SK-N-SH treated with all-trans-retinoic acid at 6 μM for 48 hours (cell line): Measurements from ENCODE around the gene ZNF549.

Experiments used
- ARNTL ChIP-seq: fragments of 450-650 bp; formaldehyde crosslinking; IDR thresholded peaks from 2 replicates; pipeline ENCODE4 v1.5.0; 2020; ENCODE audit warnings: low read depth, mild to moderate bottlenecking, moderate library complexity, borderline replicate concordance
- CREB5 ChIP-seq: fragments of 250-450 bp; sonication (Bioruptor Pico); IDR thresholded peaks from 2 replicates; pipeline ENCODE4 v1.5.1; 2020; ENCODE audit warnings: low read depth, mild to moderate bottlenecking, moderate library complexity
- CSRNP3 ChIP-seq: fragments of 250-450 bp; sonication (Bioruptor Pico); IDR thresholded peaks from 2 replicates; pipeline ENCODE4 v1.5.1; 2021; ENCODE audit warnings: mild to moderate bottlenecking, moderate library complexity
- GLIS3 ChIP-seq: fragments of 250-450 bp; sonication (Bioruptor Pico); IDR thresholded peaks from 2 replicates; pipeline ENCODE4 v1.5.0; 2020; ENCODE audit warnings: mild to moderate bottlenecking, moderate library complexity
- PATZ1 ChIP-seq: fragments of 250-450 bp; sonication (Bioruptor Pico); IDR thresholded peaks from 2 replicates; pipeline ENCODE4 v1.8.0; 2020; ENCODE audit warnings: mild to moderate bottlenecking, moderate library complexity, borderline replicate concordance
- SNAI2 ChIP-seq: fragments of 250-450 bp; sonication (Bioruptor Pico); IDR thresholded peaks from 2 replicates; pipeline ENCODE4 v1.5.0; 2020; ENCODE audit warnings: mild to moderate bottlenecking, moderate library complexity
- TCF4 ChIP-seq: fragments of 250-450 bp; sonication (Bioruptor Pico); IDR thresholded peaks from 2 replicates; pipeline ENCODE4 v1.8.0; 2021; ENCODE audit warnings: mild to moderate bottlenecking, moderate library complexity, borderline replicate concordance
- TOX ChIP-seq: fragments of 250-450 bp; sonication (Bioruptor Pico); IDR thresholded peaks from 2 replicates; pipeline ENCODE4 v1.8.0; 2021; ENCODE audit warnings: mild to moderate bottlenecking, moderate library complexity, borderline replicate concordance
- TSHZ2 ChIP-seq: fragments of 250-450 bp; sonication (Bioruptor Pico); IDR thresholded peaks from 2 replicates; pipeline ENCODE4 v1.5.0; 2020; ENCODE audit warnings: mild to moderate bottlenecking, moderate library complexity
- ZC3H10 ChIP-seq: fragments of 250-450 bp; sonication (Bioruptor Pico); IDR thresholded peaks from 2 replicates; pipeline ENCODE4 v1.5.1; 2021; ENCODE audit warnings: mild to moderate bottlenecking, moderate library complexity
- ZFP3 ChIP-seq: fragments of 250-450 bp; sonication (Bioruptor Pico); IDR thresholded peaks from 2 replicates; pipeline ENCODE4 v1.5.0; 2020; ENCODE audit warnings: mild to moderate bottlenecking, moderate library complexity
- ZFP30 ChIP-seq: fragments of 450-650 bp; formaldehyde crosslinking; IDR thresholded peaks from 2 replicates; pipeline ENCODE4 v1.5.0; 2022; ENCODE audit warnings: mild to moderate bottlenecking, moderate library complexity
- ZNF565 ChIP-seq: fragments of 450-650 bp; formaldehyde crosslinking; conservative IDR thresholded peaks from 2 replicates; pipeline ENCODE4 v1.5.0; 2020; ENCODE audit warnings: low read depth, mild to moderate bottlenecking, moderate library complexity
- ZNF8 ChIP-seq: fragments of 450-650 bp; formaldehyde crosslinking; IDR thresholded peaks from 2 replicates; pipeline ENCODE4 v1.5.0; 2020; ENCODE audit warnings: mild to moderate bottlenecking, moderate library complexity

- TF ChIP-seq ZFP3 (CRISPR knock-in tag): no peak
- no peak for TF ChIP-seq CSRNP3 (CRISPR knock-in tag)
- TF ChIP-seq CREB5 (CRISPR knock-in tag): no peak
- TF ChIP-seq GLIS3 (CRISPR knock-in tag): no peak
- TF ChIP-seq TCF4: no peak
- no peak for TF ChIP-seq ZNF8 (CRISPR knock-in tag)
- TF ChIP-seq PATZ1 (CRISPR knock-in tag): no peak
- TF ChIP-seq ZC3H10 (CRISPR knock-in tag): no peak
- TF ChIP-seq ZFP30: no peak
- TF ChIP-seq TOX: no peak
- no peak for TF ChIP-seq SNAI2 (CRISPR knock-in tag)
- TF ChIP-seq ARNTL: no peak
- TF ChIP-seq TSHZ2: no peak
- TF ChIP-seq ZNF565 (CRISPR knock-in tag): no peak
Observed at GRCh38 chr19:57578487-57579205, 51.5 kb downstream of the ZNF549 start, which contains the start of gene ZNF416.
